SK-N-SH treated with all-trans-retinoic acid at 6 μM for 48 hours (cell line): Measurements from ENCODE around the gene TCTA.

ENCODE experiments used
- ZFP3 ChIP-seq: fragments of 250-450 bp; sonication (Bioruptor Pico); IDR thresholded peaks from 2 replicates; pipeline ENCODE4 v1.5.0; 2020; ENCODE audit warnings: mild to moderate bottlenecking, moderate library complexity
- ZFP30 ChIP-seq: fragments of 450-650 bp; formaldehyde crosslinking; IDR thresholded peaks from 2 replicates; pipeline ENCODE4 v1.5.0; 2022; ENCODE audit warnings: mild to moderate bottlenecking, moderate library complexity
- TF ChIP-seq, protein P1 (sequence below): fragments of 250-450 bp; sonication (Bioruptor Pico); IDR thresholded peaks from 2 replicates; pipeline ENCODE4 v1.8.0; 2020; ENCODE audit warnings: mild to moderate bottlenecking, moderate library complexity, borderline replicate concordance

DNA sequence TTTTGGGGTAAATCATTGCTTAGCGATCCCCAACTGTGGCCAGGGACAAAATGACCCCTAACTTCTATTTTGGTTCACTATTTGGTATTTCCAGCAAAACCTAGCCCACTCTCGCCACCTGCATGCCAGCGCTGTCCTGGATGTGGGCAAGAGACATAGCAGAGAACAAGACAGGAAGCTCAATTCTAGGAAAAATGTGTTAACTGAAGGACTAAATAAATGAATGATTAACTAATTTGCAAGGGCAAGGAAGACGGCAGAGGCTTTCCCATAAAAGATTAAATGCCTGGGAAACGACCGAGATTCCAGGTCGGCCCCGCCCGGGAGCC lies 16.5 kb downstream of the TCTA start:
- TF ChIP-seq ZFP3, result no peak
- TF ChIP-seq, protein P1, sequence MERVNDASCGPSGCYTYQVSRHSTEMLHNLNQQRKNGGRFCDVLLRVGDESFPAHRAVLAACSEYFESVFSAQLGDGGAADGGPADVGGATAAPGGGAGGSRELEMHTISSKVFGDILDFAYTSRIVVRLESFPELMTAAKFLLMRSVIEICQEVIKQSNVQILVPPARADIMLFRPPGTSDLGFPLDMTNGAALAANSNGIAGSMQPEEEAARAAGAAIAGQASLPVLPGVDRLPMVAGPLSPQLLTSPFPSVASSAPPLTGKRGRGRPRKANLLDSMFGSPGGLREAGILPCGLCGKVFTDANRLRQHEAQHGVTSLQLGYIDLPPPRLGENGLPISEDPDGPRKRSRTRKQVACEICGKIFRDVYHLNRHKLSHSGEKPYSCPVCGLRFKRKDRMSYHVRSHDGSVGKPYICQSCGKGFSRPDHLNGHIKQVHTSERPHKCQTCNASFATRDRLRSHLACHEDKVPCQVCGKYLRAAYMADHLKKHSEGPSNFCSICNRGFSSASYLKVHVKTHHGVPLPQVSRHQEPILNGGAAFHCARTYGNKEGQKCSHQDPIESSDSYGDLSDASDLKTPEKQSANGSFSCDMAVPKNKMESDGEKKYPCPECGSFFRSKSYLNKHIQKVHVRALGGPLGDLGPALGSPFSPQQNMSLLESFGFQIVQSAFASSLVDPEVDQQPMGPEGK (CRISPR knock-in tag), result no peak
- no peak for TF ChIP-seq ZFP30 (CRISPR knock-in tag)
